CD8-positive, alpha-beta memory T cell (primary cell): ENCODE data around the gene WNT1. TPM values are rescaled to one million over a fixed set of nuclear protein-coding genes. Genes with fewer than 3 reads are reported as not detected.

Experiments used
- CTCF ChIA-PET: fragments of 350-600 bp; sonication (Branson Sonifier 250); formaldehyde crosslinking; loops from one replicate; lab custom pipeline; 2021; ENCODE audit warnings: antibody characterized with exemption; lab: Charles Lee
- POLR2A ChIA-PET: fragments of 350-600 bp; sonication (Branson Sonifier 250); formaldehyde crosslinking; loops from one replicate; lab custom pipeline; 2021; ENCODE audit warnings: antibody characterized with exemption; lab: Charles Lee
- DNase-seq, 5 donors: peaks; one replicate each; pipeline versions ENCODE4 v3.0.0 to v3.0.0-alpha.2; 2020 to 2022; ENCODE audit warnings: mixed read lengths in 1 of 5
- H3K27ac ChIP-seq: one replicate; pipeline ENCODE4 v1.7.0; 2013; ENCODE audit warnings: low read depth, mild to moderate bottlenecking, low read length, moderate library complexity
- H3K27me3 ChIP-seq: 2 replicates; pipeline ENCODE4 v1.7.0; 2013; ENCODE audit warnings: low read length, mild to moderate bottlenecking; ENCODE audit not compliant: insufficient read depth, poor library complexity, severe bottlenecking
- H3K36me3 ChIP-seq: 2 replicates; pipeline ENCODE4 v1.7.0; 2013; ENCODE audit warnings: mild to moderate bottlenecking, low read length, moderate library complexity; ENCODE audit not compliant: insufficient read depth
- H3K4me1 ChIP-seq: 2 replicates; pipeline ENCODE4 v1.7.0; 2013; ENCODE audit warnings: mild to moderate bottlenecking, low read length, moderate library complexity; ENCODE audit not compliant: insufficient read depth
- H3K4me3 ChIP-seq: 2 replicates; pipeline ENCODE4 v1.7.0; 2013; ENCODE audit warnings: mild to moderate bottlenecking, low read length
- H3K9me3 ChIP-seq: 2 replicates; pipeline ENCODE4 v1.7.0; 2013; ENCODE audit warnings: mild to moderate bottlenecking, low read length
- H3K27ac Mint-ChIP-seq, 8 donors: one replicate each; pipeline ENCODE4 v1.8.0; 2020 to 2021; ENCODE audit warnings: mixed read lengths in 8 of 8, mild to moderate bottlenecking in 6 of 8, inconsistent platforms in 3 of 8, moderate library complexity in 3 of 8
- H3K27me3 Mint-ChIP-seq, 2 donors: one replicate each; pipeline ENCODE4 v1.8.0; 2020 to 2021; ENCODE audit warnings: mixed read lengths in 2 of 2, mild to moderate bottlenecking in 1 of 2, moderate library complexity in 1 of 2
- H3K36me3 Mint-ChIP-seq, 3 donors: one replicate each; pipeline ENCODE4 v1.8.0; 2020 to 2021; ENCODE audit warnings: mixed read lengths in 3 of 3, inconsistent platforms in 1 of 3, mild to moderate bottlenecking in 1 of 3
- H3K4me1 Mint-ChIP-seq, 3 donors: one replicate each; pipeline ENCODE4 v1.8.0; 2020 to 2021; ENCODE audit warnings: mixed read lengths in 3 of 3, inconsistent platforms in 1 of 3, mild to moderate bottlenecking in 1 of 3
- H3K4me3 Mint-ChIP-seq, 7 donors: one replicate each; pipeline ENCODE4 v1.8.0; 2020 to 2021; ENCODE audit warnings: mixed read lengths in 7 of 7, mild to moderate bottlenecking in 6 of 7, moderate library complexity in 4 of 7, inconsistent platforms in 2 of 7
- H3K9me3 Mint-ChIP-seq, 5 donors: one replicate each; pipeline ENCODE4 v1.8.0; 2020 to 2022; ENCODE audit warnings: mixed read lengths in 5 of 5, mild to moderate bottlenecking in 3 of 5, moderate library complexity in 2 of 5, inconsistent platforms in 1 of 5
- polyA plus RNA-seq: library from polyadenylated mRNA; unstranded; fragments of 300-500 nt; fragmentation: Illumina TruSeq; gene quantifications from one replicate; pipeline ENCODE4 v1.2.3, GENCODE V29; 2021
- total RNA-seq, 2 experiments: library from RNA; stranded (reverse); gene quantifications; one replicate each; pipeline ENCODE4 v1.2.3, GENCODE V29; 2021

The WNT1 gene
- total and polyA plus RNA-seq, 3 experiments from 2014 or later = 2.3 TPM; not detected in 2

DNA sequence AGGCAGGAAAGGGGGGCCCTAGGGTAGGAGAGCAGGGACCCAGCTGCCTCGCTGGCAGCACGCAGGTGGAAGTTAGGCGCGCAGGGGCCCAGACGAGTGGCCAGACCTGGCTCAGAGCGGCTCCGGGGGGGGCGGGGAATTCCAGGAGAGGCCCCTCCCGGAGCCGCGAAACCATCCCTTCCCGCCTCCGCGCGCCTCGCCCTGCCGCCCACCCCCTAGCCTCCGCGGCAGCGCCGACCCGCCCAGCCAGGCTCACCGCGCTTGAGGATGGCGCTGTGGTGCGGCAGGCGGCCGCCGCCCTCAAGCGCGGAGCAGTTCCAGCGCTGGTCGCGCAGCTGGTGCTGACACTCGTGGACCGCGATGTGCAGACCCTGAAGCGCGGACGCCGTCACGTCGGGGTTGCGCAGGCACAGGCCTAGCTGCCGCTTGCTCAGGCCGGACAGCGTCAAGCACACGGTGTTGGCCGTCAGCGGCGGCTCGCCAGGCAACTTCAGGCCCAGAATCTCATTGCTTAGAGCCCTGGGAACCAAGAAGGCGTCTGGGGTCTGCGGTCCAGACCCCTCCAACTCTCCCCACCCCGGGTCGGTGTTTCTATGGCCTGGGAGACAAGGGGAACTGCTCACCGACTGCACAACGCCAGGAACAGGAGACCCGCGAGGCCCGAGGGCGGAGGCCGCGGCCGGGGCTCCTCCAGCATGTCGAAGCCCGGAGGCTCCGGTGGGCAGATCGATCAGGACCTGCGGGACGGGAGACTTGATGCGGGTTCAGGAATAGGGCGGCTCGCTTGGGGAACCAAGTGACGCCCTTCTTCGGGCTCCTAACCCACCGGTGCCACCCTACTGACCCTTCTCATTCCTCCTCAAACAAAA, 8.1 kb upstream of the WNT1 start:
- no peaks in the 10 kb centered on the region for H3K36me3 ChIP-seq
- Mint-ChIP-seq H3K36me3 (peaks cover 0 to 2% (median 0%) of the 10 kb centered on the region in 3 donors), H3K27me3 (peaks cover 30 to 34% of the 10 kb centered on the region in 2 donors), H3K4me1 (peaks cover 19 to 37% (median 22%) of the 10 kb centered on the region in 3 donors), H3K27ac (peak overlapping the region in 1 of 8 donors; percentile 11), H3K4me3 (peak overlapping the region; percentile 24 to 82 (median 63)), H3K9me3 (no peaks in the 10 kb centered on the region)
- no peak overlapping the region for H3K27ac ChIP-seq
- CTCF ChIA-PET = interaction anchor here (0.7 to 4.9 kb wide), 11 partner anchors 9 to 160 kb away, joined by 3 to 45 read pairs (median 4); partner anchors contain the start of genes ARF3, FKBP11 and WNT1
- POLR2A ChIA-PET = interaction anchor here (1.6 kb wide), 1 partner anchor 10 kb away, joined by 5 read pairs; no protein-coding TSS in a partner anchor
- H3K4me1 ChIP-seq = peaks cover 36% of the 10 kb centered on the region
- H3K9me3 ChIP-seq = no peaks in the 10 kb centered on the region
- DNase-seq = peak in 4 of 5 donors; percentile 28 to 61 (median 32)
- H3K27me3 ChIP-seq = peaks cover 42% of the 10 kb centered on the region
- peak overlapping the region; percentile 39 for H3K4me3 ChIP-seq

DNA sequence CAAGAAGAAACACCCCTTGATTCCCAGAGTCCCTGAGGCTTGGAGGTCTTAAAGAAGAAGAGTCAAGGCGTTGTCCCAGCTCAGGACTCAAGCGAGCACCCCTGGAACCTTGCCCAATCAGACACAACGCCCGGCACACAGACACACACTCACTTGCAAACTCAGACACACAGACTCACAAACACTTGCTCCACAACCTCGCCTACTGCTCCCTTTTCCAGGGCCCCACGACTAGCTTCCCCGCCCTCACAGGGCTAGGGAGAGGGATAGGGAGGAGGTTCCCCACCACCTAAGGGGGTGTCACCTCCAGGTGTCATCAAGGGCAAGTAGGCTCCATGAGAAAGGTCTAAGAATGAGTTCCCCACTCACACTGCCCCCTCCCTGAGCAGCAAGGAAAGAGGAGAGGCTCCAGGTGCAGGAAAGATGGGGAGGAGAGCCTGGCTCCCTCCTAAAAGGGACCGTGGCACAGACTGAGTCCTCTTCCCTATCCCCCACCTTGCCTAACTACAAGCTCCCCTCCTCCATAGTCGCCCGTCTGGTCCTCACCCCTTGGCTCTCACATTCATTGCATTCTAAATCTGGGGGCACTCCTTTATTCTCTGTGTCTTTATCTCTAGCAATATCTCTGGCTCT, 7.3 kb upstream of the WNT1 start:
- peak overlapping the region; percentile 34 for H3K4me3 ChIP-seq
- POLR2A ChIA-PET = interaction anchor here (0.8 to 1.6 kb wide), 3 partner anchors 9 to 12 kb away, joined by 3 to 5 read pairs (median 3); no protein-coding TSS in a partner anchor
- H3K27ac Mint-ChIP-seq = peak overlapping the region in 2 of 8 donors; percentile 28 to 45

GRCh38 chr12:48972213-48972951, 5.7 kb upstream of the WNT1 start:
- Histone ChIP-seq H3K4me3 (no peak overlapping the region), H3K27ac (no peak overlapping the region), H3K4me1 (peaks cover 39% of the 10 kb centered on the region), H3K36me3 (no peaks in the 10 kb centered on the region), H3K27me3 (peaks cover 42% of the 10 kb centered on the region), H3K9me3 (no peaks in the 10 kb centered on the region)
- POLR2A ChIA-PET = interaction anchor here (1.5 kb wide), 1 partner anchor 8 kb away, joined by 3 read pairs; no protein-coding TSS in a partner anchor
- CTCF ChIA-PET = interaction anchor here (0.7 to 18.0 kb wide), 5 partner anchors 9 to 47 kb away, joined by 3 to 237 read pairs (median 4); partner anchors contain the start of genes ARF3, DDN and FKBP11
- Mint-ChIP-seq H3K4me1 (peaks cover 25 to 45% (median 26%) of the 10 kb centered on the region in 3 donors), H3K4me3 (peak overlapping the region in 5 of 7 donors; percentile 16 to 78 (median 73)), H3K36me3 (peaks cover 0 to 2% (median 0%) of the 10 kb centered on the region in 3 donors), H3K27me3 (peaks cover 30 to 34% of the 10 kb centered on the region in 2 donors), H3K27ac (peak overlapping the region in 2 of 8 donors; percentile 47 to 75), H3K9me3 (no peaks in the 10 kb centered on the region)
- DNase-seq = no peak

More for the DNA sequence above, 7.3 kb upstream of the WNT1 start:
- Histone ChIP-seq H3K36me3 (no peaks in the 10 kb centered on the region), H3K9me3 (no peaks in the 10 kb centered on the region), H3K27ac (no peak overlapping the region), H3K4me1 (peaks cover 36% of the 10 kb centered on the region), H3K27me3 (peaks cover 42% of the 10 kb centered on the region)
- DNase-seq = no peak
- Mint-ChIP-seq H3K36me3 (peaks cover 0 to 2% (median 0%) of the 10 kb centered on the region in 3 donors), H3K4me1 (peaks cover 19 to 37% (median 22%) of the 10 kb centered on the region in 3 donors), H3K27me3 (peaks cover 30 to 34% of the 10 kb centered on the region in 2 donors), H3K9me3 (no peaks in the 10 kb centered on the region), H3K4me3 (peak overlapping the region; percentile 30 to 82 (median 68))
- CTCF ChIA-PET = interaction anchor here (1.0 to 4.9 kb wide), 6 partner anchors 9 to 118 kb away, joined by 3 to 34 read pairs (median 5); partner anchors contain the start of gene ARF3

DNA sequence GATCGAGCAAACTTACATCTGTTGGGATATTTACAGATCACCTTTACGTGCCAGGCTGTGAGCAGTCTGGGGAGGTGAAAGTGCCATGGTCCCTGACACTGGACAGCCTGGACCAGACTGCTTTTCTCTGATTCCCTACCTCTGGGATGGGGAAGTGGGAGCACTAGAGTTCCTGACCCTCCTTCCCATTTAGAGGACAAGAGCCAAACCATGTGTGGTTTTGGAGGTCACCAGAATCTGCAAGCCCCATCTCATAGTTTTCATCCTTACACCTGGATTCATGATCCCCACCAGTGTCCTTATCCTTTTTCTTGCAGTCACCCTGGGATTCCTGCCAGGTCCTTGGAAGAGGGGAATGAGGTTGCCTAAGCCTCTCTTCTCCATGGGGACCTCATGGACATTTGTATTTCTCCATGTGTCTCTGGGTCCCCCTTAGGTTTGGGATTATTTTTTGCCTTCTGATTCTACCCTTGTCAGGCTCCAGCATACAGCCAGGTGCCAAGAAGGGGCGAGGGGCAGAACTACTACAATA, 5.1 kb upstream of the WNT1 start:
- no peak overlapping the region for H3K4me3 ChIP-seq
- Mint-ChIP-seq H3K4me3 (peak overlapping the region in 1 of 7 donors; percentile 19), H3K9me3 (no peaks in the 10 kb centered on the region), H3K27me3 (peaks cover 33 to 34% of the 10 kb centered on the region in 2 donors), H3K4me1 (peaks cover 30 to 51% (median 32%) of the 10 kb centered on the region in 3 donors), H3K36me3 (peaks cover 0 to 2% (median 0%) of the 10 kb centered on the region in 3 donors), H3K27ac (peak overlapping the region in 1 of 8 donors; percentile 75)
- DNase-seq = no peak
- H3K36me3 ChIP-seq = no peaks in the 10 kb centered on the region
- peaks cover 42% of the 10 kb centered on the region for H3K27me3 ChIP-seq
- no peaks in the 10 kb centered on the region for H3K9me3 ChIP-seq
- POLR2A ChIA-PET = interaction anchor here (0.6 kb wide), 1 partner anchor 18 kb away, joined by 5 read pairs; no protein-coding TSS in a partner anchor
- peaks cover 45% of the 10 kb centered on the region for H3K4me1 ChIP-seq
- no peak overlapping the region for H3K27ac ChIP-seq
- CTCF ChIA-PET = interaction anchor here (0.7 to 18.0 kb wide), 6 partner anchors 15 to 57 kb away, joined by 3 to 237 read pairs (median 5); partner anchors contain the start of genes ARF3 and DDN

DNA sequence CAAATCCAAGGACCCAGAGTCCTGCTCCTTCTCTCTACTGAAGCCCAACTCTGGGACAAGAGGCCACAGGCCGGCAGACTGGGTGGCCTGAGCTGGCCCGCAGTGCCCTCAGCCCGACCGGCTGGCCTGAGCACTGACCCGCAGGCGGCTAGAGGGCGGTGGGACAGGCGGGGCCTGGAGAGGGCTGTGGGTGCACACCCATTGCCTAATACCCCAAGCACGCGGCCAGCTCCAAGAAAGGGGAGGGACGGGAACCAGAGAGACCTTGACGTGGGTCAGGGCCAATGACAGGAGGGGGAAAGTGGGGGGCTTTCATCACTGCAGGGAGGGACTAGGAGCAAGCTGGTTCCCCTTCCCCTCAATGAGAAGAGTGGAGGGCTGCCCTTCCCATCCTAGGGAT, 4.6 kb upstream of the WNT1 start:
- H3K4me1 Mint-ChIP-seq = peaks cover 30 to 54% (median 32%) of the 10 kb centered on the region in 3 donors
- no peak overlapping the region for H3K27ac ChIP-seq
- ChIA-PET POLR2A (interaction anchor here (0.6 kb wide), 1 partner anchor 18 kb away, joined by 5 read pairs; no protein-coding TSS in a partner anchor), CTCF (interaction anchor here (1.2 to 18.0 kb wide), 5 partner anchors 15 to 57 kb away, joined by 3 to 237 read pairs (median 7); partner anchors contain the start of genes ARF3 and DDN)
- peaks cover 47% of the 10 kb centered on the region for H3K4me1 ChIP-seq
- no peaks in the 10 kb centered on the region for H3K36me3 ChIP-seq
- DNase-seq = no peak
- H3K9me3 Mint-ChIP-seq = no peaks in the 10 kb centered on the region
- peak overlapping the region in 1 of 7 donors; percentile 19 for H3K4me3 Mint-ChIP-seq
- H3K27me3 ChIP-seq = peaks cover 42% of the 10 kb centered on the region
- no peaks in the 10 kb centered on the region for H3K9me3 ChIP-seq
- H3K27ac Mint-ChIP-seq = no peak overlapping the region
- H3K36me3 Mint-ChIP-seq = peaks cover 0 to 2% (median 0%) of the 10 kb centered on the region in 3 donors
- H3K4me3 ChIP-seq = no peak overlapping the region
- peaks cover 33 to 34% of the 10 kb centered on the region in 2 donors for H3K27me3 Mint-ChIP-seq

DNA sequence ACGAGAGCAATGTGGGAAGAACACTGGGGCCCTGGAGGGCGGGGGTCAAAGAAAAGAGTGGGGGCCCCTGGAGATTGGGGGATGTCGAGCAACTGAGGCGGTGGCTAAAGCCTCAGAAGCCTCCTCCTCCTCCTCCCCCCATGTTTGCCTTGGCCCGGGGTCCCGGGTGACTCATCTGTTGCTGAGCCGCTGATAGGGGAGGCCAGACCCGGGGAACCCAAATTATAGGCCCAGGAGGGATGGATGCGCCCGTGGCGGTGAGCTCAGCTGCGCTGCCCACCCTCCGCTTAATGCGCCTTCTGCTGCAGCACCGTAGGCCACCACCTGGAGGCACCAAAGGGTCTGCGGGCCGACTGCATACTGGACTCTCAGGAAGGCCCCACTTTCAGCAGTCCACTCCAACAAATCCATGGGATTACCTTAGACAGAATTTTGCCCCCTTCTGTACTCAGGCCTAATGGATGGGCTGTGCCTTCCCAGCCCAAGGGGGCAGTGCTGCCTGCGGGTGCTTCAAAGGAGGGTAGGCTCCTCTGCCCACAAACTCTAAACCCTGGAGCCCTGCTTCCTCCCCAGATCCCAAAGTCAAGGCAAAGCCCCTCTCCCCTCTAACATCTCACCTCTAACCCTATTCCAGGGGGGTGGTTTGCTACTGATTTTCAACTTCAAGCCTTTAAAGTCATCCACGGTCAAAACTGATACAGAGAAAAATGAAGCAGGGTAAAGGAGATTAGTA, 4.0 kb upstream of the WNT1 start:
- CTCF ChIA-PET = interaction anchor here (0.8 to 18.0 kb wide), 6 partner anchors 14 to 56 kb away, joined by 3 to 237 read pairs (median 5); partner anchors contain the start of genes ARF3 and DDN
- peaks cover 34 to 35% of the 10 kb centered on the region in 2 donors for H3K27me3 Mint-ChIP-seq

More for the DNA sequence above, 4.0 kb upstream of the WNT1 start:
- POLR2A ChIA-PET = interaction anchor here (0.7 kb wide), 1 partner anchor 16 kb away, joined by 3 read pairs; the partner anchor contains the start of gene ARF3
- peaks cover 47% of the 10 kb centered on the region for H3K27me3 ChIP-seq
- H3K4me3 ChIP-seq = no peak overlapping the region
- no peaks in the 10 kb centered on the region for H3K36me3 ChIP-seq
- Mint-ChIP-seq H3K4me1 (peaks cover 35 to 56% (median 38%) of the 10 kb centered on the region in 3 donors), H3K36me3 (peaks cover 0 to 2% (median 0%) of the 10 kb centered on the region in 3 donors), H3K4me3 (peak overlapping the region in 1 of 7 donors; percentile 17), H3K27ac (peak overlapping the region in 1 of 8 donors; percentile 43), H3K9me3 (no peaks in the 10 kb centered on the region)
- H3K4me1 ChIP-seq = peaks cover 51% of the 10 kb centered on the region
- H3K27ac ChIP-seq = no peak overlapping the region
- peak in 3 of 5 donors; percentile 25 to 53 (median 30) for DNase-seq
- H3K9me3 ChIP-seq = no peaks in the 10 kb centered on the region
